ENCODE measurements around the gene DECR2.
"Not testable (repeated sequence)": the region's sequence is repeated elsewhere in the genome, so short reads cannot be mapped to it uniquely, and the experiment has no call there.

The DECR2 gene

DNA sequence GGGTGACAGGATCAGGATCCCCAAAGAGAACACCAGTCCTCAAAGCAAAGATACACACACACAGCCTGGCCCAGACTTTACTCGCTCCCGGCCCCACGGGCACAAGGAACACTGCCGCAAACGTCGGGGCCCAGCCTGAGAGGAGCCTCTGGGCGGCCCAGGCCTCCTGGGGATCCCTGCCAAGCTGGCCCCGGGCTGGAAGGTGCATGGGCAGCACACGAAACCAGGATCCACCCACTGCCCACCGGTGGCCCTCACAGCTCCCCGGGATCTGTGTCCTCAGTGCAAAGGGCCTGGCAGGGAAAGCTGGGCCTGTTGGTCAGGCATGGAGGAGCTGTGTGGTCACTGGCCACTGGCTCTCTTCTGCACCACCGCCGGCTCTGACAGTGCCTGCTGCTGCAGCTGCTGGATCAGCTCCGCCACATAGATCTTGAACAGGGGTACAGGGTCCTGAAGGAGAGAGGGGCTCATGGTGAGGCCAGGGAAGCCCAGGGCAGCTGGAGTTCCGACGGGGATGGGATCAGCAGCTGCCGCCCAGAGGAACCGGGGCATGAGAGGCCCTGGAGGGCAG lies 34.3 kb upstream of the DECR2 start:
- no peak for DNase-seq

DNA sequence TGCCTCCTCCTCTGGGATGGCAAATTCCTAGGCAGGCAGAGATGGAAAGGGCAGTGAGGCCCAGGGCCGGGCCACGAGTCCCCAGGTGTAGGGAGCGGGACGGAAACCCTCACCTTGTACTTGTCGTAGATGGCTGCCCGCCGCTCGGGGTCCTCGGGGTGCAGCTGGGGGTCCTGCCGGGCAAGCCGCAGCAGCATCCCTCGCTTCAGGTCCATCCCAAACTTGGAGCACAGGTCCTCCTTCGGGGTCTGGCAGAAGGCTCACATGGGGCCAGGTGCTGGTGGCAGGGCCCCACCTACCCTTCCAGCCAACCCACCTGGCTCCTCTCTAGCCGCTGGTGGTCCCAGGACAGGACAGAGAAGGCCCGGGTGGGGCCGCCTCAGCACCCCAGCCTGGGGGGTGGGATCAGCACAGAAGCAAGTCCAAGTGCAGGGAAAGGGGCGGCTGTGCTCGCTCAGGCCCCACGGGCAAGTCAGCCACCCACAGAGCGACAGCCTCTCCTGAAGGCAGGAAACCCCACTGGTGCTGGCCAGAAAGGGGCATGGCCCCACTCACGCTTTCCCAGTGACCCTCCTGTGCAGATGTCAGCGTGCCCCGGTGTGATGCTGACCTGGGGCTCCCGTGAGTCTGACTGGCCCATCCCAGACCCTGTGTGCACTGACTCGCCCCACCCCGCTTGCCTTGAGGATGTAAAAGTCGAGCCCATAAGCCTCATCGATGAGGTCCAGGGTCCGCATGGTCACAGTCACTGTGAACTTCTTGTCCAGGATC lies 33.1 kb upstream of the DECR2 start:
- DNase-seq, result no peak

DNA sequence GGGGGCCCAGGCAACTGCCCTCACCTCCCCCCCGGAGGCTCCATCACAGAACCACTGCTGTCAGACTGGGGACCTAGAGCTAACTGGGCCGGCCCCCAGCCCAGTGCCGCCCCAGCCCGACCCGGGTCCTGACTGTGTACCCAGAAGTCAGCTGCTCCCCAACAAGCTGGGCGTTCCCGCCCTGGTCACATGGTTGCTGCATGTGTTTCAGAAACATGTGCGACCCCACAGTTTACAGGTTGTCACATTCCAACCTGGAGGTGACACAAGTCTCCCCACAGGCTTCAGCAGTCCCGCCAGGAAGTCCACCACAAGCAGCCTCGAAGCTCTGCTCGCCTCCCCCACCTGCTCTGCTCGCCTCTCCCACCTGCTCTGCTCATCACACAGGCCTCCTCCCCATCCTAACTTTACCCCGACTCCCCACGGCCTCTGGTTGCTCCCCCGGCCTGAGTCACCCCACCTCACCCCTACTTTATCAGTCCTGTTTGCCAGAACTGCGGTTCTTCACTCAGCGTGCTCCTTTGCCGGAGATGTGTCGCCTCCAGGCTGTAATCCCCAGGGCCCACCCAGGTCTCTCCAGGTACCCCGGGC lies 32.3 kb upstream of the DECR2 start:
- DNase-seq, result no peak

DNA sequence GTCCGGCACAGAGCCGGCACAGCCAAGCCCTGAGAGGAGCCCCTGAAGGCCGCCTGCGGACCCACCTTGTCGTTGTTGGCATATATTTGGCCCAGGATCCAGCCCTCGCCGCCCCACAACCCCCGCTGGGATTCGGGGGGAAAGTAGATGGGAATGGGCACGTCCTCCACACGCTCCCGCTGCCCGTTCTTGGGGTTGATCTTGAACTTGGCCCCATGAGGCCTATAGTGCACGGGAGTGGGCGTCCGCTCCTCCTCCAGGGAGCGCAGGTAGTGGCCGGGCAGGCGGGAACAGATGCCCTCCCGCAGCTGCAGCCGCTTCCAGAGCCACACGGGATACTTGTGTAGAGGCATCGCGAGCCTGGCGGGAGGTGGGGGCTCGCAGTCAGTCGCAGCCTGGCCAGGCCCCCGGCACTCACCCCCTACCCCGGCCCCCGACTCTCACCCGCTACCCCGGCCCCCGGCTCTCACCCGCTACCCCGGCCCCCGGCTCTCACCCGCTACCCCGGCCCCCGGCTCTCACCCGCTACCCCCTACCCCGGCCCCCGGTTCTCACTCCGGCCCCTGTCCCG lies 31.7 kb upstream of the DECR2 start:
- DNase-seq, result no peak

DNA sequence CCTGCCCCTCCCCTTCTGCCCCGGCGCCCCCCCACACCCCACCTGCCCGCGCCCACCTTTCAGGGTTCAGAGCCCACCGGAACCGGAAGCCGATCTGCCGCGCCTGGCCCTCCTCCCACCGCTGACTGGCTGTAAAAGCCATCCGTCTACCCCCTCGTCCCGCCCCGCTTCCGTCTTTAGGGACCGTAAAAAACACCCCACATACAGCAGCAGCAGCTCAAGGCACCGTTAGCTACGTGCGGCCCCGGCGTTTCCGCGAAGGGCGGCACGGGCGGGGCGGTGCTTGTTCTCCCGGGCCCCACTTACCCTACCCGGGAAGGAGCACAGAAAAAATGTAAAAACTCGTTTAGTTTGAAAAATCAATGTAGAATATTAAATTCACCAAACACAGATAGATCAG lies 31.2 kb upstream of the DECR2 start, which contains the start of gene MRPL28:
MRPL28 (minus strand) TSS at position 96 of the 400 bp plus-strand sequence. CDS start 320 bp downstream, outside the sequence.
- peak; percentile 97 for DNase-seq

DNA sequence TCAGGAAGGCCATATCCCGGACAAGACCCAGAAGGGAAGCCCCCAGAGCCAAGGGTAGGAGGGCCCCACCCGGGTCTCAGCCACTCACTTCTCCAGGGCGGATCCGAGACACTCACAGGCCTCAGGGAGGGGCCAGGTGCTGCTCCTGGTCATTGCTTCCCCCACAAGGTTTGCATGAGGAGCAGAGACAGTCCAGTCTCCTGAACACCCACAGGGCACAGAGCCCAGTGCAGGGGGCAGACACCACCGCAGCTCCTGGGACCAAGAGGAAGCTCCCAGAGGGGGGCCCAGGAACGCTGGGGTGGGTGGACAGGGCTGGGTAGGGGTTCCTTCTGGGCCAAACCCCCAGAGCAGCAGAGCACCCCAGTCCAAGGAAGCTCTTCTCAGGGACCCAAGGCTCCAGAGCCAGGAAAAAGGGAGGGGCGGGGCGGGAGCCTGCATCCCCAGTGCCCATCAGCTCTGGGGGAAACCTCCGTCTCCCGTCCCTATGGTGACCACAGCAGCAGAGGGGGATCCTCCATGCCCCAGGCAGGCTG lies 30.6 kb upstream of the DECR2 start:
- DNase-seq, result no peak

DNA sequence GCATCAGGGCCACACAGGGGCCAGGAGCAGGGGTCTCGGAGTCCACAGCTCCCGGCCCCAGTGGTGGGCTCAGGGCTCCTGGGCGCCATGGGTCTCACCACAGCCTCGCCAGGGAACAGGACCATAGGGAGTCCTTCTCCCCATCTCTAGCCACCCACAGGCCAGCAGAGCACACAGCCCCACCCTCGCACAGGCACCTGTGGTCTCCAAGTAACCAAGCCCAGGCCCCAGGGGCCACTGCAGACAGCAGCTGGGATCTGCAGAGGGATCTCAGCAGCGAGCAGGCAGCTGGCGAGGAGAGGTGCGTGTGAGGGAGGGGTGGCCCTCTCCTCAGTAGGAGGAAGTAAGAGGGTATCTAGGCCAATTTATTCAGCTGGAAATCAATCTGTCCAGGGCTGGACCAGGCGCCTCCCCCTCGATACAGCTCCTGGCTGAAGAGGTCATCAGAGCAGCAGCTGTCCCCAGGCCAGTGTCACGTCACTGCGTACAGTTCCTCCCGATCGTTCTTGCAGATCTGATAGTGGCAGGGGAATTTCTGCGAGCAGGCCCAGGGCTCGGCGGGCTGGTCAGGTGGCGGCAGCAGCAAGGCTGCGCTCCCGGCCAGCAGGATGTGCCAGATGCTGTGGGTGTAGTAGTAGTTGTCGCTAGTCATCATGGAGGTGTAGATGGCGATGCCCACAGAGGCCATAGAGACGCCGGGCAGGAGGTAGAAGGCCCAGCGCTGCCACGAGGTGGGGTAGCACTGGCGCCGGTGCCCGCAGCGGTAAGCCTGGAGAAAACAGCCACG lies 30.0 kb upstream of the DECR2 start:
- no peak for DNase-seq

DNA sequence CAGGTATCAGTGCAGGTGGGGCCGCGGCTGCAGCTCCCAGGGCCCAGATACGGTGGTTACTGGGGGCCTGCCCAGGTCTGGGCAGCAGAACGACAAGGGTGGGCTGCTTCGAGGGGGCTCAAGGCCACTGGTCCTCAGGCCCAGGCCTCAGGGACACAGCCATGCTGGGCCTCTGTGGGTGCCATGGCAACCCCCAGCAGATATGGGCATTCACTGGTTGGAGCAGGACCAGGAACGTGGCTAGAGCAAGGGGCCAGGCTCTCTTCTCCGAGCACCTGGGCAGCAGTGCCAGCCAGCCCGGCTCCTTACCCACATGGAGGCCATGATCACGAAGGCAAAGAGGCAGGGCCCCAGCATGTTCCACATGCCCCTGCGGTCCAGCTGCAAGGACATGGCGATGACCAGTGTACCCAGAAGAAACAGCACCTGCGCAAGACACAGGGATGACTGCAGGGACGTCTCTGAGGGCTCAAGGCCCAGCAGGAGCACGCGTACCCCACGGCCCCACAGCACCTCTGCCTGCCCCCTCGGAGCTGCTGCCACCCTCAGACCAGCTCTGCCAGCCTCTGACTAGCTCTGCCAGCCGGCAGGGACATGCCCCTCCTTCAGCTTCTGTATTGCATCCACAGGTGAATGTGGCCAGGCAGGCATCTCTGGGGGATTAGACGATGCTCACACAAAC lies 29.2 kb upstream of the DECR2 start:
- no peak for DNase-seq

DNA sequence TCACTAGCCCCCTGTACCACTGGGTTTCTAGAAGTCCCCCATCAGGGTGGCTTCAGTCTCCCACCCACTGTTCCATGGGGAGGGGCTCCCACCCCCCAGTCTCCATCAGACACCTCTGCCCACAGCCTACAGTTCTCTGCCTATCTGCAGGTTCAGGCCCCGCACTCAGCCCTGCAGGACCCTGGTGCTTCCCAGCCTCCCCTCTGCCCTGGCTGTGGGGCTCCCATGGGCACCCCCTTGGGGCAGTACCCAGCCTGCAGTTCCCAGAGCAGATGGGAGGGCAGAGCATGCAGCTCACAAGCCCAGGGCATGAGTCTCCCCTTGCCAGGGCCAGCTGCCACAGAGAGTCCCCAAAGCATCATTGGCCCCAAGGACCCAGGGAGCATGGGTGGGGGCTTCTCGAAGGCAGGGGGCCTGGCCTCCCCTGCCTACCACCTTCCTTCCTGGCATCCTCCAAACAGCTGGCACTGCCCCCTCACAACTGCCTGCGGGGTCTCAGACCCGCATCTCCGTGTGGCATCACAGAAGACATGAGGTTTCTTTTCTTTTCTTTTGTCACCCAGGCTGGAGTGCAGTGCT lies 28.6 kb upstream of the DECR2 start:
- DNase-seq, result no peak

DNA sequence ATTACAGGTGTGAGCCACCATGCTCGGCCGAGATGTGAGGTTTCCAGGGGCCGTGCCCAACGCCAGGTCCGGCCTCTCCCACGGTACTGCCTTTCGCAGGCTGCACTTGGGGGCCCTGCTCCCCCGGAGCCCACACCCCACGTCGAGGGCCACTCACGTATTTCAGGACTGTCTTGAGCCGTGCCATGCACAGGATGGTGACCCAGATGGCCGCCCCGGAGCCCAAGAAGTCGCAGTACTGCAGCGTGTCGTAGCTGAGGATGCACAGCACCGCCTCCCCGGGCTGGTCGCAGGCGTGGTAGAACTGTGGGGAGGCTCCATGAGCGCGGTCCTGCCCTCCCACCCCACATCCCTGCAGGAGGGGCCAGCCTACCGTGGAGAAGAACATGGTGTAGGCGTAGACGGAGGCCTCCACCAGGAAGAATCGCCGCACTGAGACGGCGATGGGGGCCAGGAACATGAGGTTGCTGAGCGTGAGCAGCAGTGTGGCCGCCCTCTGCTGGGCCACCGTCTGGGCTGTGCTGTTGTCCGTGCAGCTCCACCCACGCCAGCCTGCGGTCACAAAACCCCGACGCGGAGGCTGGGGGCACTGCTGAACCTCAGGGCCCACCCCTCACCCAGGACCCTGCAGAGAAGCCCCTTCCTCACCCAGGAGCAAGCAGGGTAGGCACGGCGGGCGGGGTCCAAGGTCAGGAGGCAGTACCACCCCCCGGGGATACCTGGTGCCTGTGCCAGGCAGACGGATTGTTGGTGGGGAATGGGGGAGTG lies 27.7 kb upstream of the DECR2 start:
- no peak for DNase-seq

DNA sequence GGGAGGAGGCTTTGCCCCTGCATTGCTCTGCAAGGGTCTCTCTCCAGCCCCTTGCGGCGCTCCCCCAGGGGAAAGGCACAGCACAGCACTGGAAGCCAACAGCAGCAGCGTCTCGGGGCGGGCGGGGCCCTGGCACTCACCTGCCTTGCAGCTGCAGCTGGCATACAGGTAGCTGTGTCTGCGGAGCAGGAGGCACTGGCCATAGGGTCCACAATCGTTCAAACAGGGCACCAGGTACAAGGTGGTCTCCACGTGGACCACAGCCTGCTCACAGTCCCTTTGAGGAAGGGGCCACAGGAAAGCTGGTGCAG lies 27.1 kb upstream of the DECR2 start:
- no peak for DNase-seq

DNA sequence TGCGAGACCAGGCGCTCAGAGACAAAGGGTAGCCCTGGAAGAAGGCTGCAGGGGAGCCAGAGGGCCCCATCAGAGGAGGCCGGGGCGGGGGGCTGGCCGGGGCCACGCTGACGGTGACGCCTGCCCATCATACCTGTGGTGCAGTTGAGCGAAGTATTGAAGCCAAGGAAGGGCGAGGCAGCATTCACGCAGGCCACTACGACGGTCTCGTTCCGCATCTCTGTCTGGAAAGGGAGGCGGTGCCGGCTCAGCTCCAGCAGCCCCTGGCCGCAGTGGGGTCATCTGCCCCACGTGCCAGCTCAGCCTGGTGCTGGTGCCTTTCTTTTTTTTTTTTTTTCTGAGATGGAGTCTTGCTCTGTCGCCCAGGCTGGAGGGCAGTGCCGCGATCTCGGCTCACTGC lies 26.5 kb upstream of the DECR2 start:
- no peak for DNase-seq

DNA sequence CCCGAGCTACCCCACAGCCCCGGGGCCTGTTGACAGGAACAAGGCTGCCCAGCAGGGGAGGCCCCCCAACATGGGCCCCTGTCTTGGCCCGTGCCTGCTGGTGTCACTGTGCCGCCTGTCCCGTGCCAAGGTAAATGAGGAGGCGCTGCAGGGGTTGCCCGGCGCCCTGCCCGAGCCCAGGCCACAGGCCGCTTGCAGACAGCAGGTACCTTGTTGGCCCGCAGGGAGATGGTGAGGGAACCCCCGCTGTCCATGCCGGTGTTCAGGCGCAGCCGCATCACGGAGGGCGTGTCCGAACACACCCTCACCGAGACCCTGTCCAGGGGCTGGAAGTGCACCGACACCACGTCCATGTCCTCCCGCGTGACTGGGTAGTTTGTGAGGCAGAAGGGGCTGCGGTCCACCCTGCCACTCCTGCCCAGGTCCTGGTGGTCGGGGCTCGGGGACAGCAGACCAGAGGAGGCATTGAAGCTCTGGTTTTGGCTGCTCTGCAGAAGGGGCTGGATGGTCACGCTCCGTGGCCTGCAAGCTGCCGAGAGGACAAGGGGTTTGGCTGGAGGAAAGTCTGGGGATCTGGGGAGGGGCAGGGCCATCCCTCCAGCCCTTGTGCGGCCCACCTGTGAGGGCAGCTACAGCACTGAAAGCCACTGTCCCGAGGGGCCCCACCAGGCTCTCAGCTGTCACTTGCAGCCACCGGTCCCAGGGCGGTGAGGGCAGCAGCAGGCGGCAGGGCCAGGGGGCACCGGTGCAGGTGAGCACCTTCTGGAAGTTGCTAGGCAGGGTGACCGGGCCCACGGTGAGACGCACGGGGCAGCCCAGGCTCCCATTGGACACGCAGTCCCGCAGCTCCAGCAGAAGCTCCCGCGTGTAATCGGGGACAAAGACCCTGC lies 25.5 kb upstream of the DECR2 start:
- DNase-seq, result no peak

DNA sequence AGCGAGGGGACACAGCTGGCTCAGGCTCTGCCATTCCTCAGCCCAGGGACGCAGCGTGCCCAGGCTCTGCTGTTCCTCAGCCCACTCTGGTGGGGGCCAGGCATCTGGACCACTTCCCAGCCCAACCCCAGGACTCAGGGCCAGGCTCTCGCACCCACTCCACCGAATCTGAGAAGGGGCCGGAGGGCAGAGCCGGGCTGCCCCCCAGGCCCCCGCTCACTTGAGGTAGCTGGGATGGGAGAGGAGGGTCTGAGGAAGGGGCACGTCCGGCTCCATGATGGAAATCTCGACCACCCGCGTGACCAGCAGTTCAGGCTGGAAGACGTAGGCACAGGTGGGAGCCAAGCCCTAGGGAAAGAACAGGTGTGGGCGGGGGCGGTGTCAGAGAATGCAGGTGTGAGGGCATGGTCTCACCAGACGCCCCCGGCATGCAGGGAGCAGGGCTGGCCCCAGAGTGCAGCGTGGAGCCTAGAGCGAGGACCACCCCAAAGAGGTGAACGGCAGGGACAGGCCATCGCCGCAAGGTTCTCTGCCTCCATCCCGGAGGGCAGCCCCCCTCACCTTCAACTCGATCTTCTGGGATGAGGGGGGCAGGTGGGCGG lies 24.8 kb upstream of the DECR2 start:
- no peak for DNase-seq

DNA sequence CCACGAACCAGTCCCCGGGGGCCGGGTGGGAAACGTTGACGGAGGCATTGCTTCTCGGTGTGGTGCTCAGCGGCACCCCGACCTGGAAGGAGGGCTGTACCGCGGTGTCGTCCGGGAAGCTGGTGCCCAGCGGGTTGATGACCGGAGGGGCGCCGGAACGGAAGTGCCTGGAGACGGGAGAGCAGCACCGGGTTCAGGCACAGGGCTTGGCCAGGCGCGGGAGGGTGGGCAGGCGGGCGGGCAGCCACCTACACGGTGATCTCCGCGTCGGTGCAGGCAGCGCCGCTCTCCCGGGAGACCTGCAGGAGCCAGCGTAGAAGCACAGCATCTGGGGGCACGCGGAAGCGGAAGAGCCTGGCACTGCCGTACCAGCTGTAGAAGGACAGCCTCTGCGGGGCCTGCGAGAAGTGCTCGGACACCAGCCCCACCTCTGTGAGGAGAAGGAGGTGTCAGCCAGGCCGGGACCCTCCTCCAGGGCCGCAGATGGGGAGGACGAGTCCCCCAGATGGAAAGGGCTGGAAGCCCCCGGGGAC lies 24.2 kb upstream of the DECR2 start:
- no peak for DNase-seq

DNA sequence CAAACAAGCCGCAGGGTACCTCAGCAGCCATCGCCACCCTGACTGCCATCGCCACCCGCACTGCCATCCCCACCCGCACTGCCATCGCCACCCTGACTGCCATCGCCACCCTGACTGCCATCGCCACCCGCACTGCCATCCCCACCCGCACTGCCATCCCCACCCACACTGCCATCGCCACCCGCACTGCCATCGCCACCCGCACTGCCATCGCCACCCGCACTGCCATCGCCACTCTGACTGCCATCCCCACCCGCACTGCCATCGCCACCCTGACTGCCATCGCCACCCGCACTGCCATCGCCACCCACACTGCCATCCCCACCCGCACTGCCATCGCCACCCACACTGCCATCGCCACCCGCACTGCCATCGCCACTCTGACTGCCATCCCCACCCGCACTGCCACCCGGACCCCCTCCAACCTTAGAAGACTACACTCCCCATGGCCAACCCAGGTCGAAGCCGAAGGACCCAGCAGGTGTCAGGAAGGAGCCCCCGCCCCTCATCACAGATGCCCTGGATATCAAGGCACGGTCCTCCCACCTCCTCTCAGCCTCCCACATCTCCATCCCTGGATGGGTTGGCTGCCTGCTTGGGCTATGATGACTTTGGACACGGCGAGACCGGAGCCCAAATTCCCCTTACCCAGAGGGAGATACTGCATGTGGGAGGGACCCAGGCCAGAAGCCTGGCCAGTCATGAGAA lies 23.4 kb upstream of the DECR2 start:
- DNase-seq, result not testable (repeated sequence)

DNA sequence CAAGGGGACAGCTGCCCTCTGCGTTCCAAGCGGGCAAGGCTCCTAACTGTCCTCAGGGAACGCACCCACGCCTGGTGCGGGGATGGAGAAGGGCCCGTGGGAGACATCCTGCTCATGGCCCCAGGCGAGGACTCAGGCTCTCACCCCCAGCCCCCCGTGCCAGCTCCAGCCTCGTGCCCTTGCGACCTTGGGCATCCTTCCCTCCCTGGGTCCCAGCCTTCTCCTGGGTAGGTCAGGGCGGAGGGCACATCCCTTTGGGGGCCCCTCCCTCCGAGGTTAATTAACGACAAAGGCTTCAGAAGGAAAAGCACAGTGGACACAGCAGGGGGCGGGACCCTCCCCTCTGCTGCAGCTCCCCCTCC lies 22.9 kb upstream of the DECR2 start:
- DNase-seq, result no peak

DNA sequence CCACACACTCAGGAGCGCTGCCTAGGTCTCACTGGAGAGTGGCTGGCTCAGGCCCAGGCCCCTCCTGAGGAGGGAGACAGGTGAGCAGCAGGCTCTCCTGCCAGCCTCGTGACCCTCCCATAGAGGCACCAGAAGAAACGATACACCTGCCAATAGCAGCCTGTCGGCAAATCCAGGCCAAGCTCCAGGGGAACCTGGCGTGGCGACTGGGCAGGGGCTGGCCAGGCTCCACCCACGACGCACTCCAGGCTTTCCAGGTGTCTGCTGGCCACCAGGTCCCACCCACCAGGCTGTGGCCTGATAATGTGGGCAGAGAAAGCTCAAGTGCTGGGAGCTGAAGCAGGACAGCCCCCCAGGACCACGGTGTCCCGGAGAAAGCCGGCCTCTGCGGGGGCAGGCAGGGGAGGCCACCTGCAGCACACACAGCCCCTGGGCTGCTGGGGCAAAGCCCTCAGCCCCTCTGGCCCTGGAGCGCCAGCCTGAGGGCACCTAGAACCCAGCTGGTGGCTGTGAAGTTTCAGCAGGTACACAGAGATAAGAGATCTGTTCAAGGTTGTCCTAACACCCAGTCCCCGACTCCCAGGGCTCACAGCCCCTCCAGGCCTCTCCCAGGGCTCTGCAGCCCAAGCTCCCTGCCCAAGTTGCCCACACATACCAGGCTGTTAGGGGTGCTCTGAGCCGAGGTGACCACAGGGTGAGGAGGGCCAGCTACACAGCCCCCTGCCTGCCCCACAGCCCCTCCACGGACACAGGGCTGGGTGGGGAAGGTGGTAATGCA lies 22.3 kb upstream of the DECR2 start:
- DNase-seq, result no peak

Measured in activated CD4-positive, alpha-beta T cell treated with anti-CD3 and anti-CD28 coated beads, Interleukin-2, amount 50 U/mL, for 48 hours (primary cell).